Prostate gland (tissue), 2 donors: ENCODE results near the gene GTPBP6.

ENCODE experiments used
- POLR2A ChIP-seq: fragments of 450-650 bp; IDR thresholded peaks from one replicate; pipeline ENCODE4 v1.6.1; 2016; ENCODE audit warnings: antibody characterized with exemption, mild to moderate bottlenecking
- POLR2AphosphoS5 ChIP-seq: sonication (generic); formaldehyde crosslinking; IDR thresholded peaks from one replicate; pipeline ENCODE4 v1.6.1; 2017; ENCODE audit warnings: antibody characterized with exemption
- TF ChIP-seq, protein P1 (sequence below), 4 experiments: fragments of 200-600 bp in 2 of 4; fragments of 450-650 bp in 2 of 4; sonication (generic) in 2 of 4; IDR thresholded peaks; 1 replicate in 3 of 4; 2 replicates in 1 of 4; pipeline ENCODE4 v1.5.1; 2016 to 2019; ENCODE audit warnings: antibody characterized with exemption in 4 of 4, mild to moderate bottlenecking in 2 of 4, moderate library complexity in 2 of 4

DNA sequence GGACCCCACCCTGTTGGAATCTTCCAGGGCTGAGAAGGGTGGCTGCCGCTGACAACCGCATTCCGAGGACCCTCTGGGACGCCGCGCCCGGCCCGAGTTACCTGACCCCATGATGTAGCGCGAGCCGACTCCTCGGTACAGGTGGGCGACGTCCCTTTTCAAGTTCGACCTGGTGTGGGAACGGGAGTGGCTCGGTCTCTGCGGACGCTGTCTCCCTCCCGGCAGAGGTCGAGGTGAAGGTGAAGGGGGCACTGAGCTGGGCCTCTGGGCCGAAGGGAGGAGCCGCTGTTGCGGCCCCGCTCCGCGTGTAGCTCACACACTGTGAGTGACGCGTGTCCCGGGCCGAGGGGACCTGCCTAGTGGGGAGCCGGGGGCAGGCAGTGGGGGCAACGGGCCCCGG, 4.5 kb downstream of the GTPBP6 start:
- TF ChIP-seq POLR2A = no peak
- TF ChIP-seq, protein P1, sequence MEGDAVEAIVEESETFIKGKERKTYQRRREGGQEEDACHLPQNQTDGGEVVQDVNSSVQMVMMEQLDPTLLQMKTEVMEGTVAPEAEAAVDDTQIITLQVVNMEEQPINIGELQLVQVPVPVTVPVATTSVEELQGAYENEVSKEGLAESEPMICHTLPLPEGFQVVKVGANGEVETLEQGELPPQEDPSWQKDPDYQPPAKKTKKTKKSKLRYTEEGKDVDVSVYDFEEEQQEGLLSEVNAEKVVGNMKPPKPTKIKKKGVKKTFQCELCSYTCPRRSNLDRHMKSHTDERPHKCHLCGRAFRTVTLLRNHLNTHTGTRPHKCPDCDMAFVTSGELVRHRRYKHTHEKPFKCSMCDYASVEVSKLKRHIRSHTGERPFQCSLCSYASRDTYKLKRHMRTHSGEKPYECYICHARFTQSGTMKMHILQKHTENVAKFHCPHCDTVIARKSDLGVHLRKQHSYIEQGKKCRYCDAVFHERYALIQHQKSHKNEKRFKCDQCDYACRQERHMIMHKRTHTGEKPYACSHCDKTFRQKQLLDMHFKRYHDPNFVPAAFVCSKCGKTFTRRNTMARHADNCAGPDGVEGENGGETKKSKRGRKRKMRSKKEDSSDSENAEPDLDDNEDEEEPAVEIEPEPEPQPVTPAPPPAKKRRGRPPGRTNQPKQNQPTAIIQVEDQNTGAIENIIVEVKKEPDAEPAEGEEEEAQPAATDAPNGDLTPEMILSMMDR (IDR thresholded peaks at IDR 0.05) = no peak
- TF ChIP-seq POLR2AphosphoS5 = no peak
